HG03108 (cell line): Measurements from ENCODE around the gene STARD10.
A peak's percentile ranks its signal among the peaks of the same experiment; 100 is the strongest.
"Not testable (repeated sequence)": the region's sequence is repeated elsewhere in the genome, so short reads cannot be mapped to it uniquely, and the experiment has no call there.

Experiments used
- ATAC-seq: cut with Tn5 transposase; IDR thresholded peaks from one replicate; pipeline ENCODE4 v1.9.1; 2021; ENCODE audit warnings: moderate library complexity; ENCODE audit not compliant: unreplicated experiment

Gene STARD10

GRCh38 chr11:72826191-72826941 lies 32.5 kb upstream of the STARD10 start:
- ATAC-seq: no peak

GRCh38 chr11:72825661-72826060 lies 31.8 kb upstream of the STARD10 start:
- no peak for ATAC-seq

GRCh38 chr11:72824811-72825505 lies 31.1 kb upstream of the STARD10 start:
- no peak for ATAC-seq

- no peak for ATAC-seq
Measured at GRCh38 chr11:72824020-72824419, 30.2 kb upstream of the STARD10 start.

- no peak for ATAC-seq
Measured at GRCh38 chr11:72823105-72823804, 29.4 kb upstream of the STARD10 start.

GRCh38 chr11:72821920-72822799 lies 28.3 kb upstream of the STARD10 start:
- ATAC-seq: peak; percentile 42

GRCh38 chr11:72821221-72821919 lies 27.5 kb upstream of the STARD10 start:
- ATAC-seq: no peak

- ATAC-seq: no peak
Measured at GRCh38 chr11:72820439-72821139, 26.7 kb upstream of the STARD10 start.

- ATAC-seq: no peak
Measured at GRCh38 chr11:72818971-72819370, 25.1 kb upstream of the STARD10 start.

- no peak for ATAC-seq
Measured at GRCh38 chr11:72817966-72818365, 24.1 kb upstream of the STARD10 start.

GRCh38 chr11:72816404-72816990 lies 22.6 kb upstream of the STARD10 start:
- no peak for ATAC-seq

- ATAC-seq: peak; percentile 7
Measured at GRCh38 chr11:72815110-72815618, 21.3 kb upstream of the STARD10 start.

GRCh38 chr11:72814286-72815109 lies 20.7 kb upstream of the STARD10 start, which contains the start of gene ATG16L2:
TSS of gene ATG16L2 (plus strand) at chr11:72814411. CDS start at chr11:72814446, 35 bp downstream.
- peak; percentile 48 for ATAC-seq

- ATAC-seq: peak; percentile 38
Measured at GRCh38 chr11:72813740-72814285, 20.0 kb upstream of the STARD10 start.

GRCh38 chr11:72812967-72813739 lies 19.3 kb upstream of the STARD10 start:
- ATAC-seq: no peak

- no peak for ATAC-seq
Measured at GRCh38 chr11:72812604-72812966, 18.7 kb upstream of the STARD10 start.

- not testable (repeated sequence) for ATAC-seq
Measured at GRCh38 chr11:72811686-72812085, 17.8 kb upstream of the STARD10 start.
